RWPE1 (cell line): ENCODE data around the gene KCNJ15.

ENCODE experiments used
- CTCF ChIA-PET: fragments of 350-600 bp; sonication (Branson Sonifier 250); formaldehyde crosslinking; extraction: SDS; loops from one replicate; lab custom pipeline; 2021; lab: Yijun Ruan, JAX
- POLR2A ChIA-PET: fragments of 400-600 bp; formaldehyde crosslinking; extraction: SDS; loops from one replicate; lab custom pipeline; 2020; ENCODE audit warnings: antibody characterized with exemption; ENCODE audit not compliant: low non-redundant PET; lab: Yijun Ruan, JAX
- DNase-seq: peaks from one replicate; pipeline ENCODE4 v3.0.0; 2012; ENCODE audit warnings: low spot score
- H3K27ac ChIP-seq: fragments of 450-650 bp; 2 replicates; pipeline ENCODE4 v1.5.1; 2017
- CTCF ChIP-seq: fragments of 450-650 bp; conservative IDR thresholded peaks from 2 replicates; pipeline ENCODE4 v1.5.1; 2017; ENCODE audit warnings: low read depth, mild to moderate bottlenecking

Gene KCNJ15

GRCh38 chr21:38291874-38292273, 35.1 kb downstream of the KCNJ15 start:
- H3K27ac ChIP-seq, result peak overlapping the region; percentile 53; the same call in 1 of the 2 replicates
- CTCF ChIA-PET, result interaction anchor here (0.5 to 0.7 kb wide), 2 partner anchors 34 to 101 kb away, joined by 3 read pairs; no protein-coding TSS in a partner anchor
- TF ChIP-seq CTCF, result no peak
- DNase-seq, result no peak
- POLR2A ChIA-PET, result interaction anchor here (0.5 kb wide), 1 partner anchor 516 kb away, joined by 3 read pairs; no protein-coding TSS in a partner anchor

GRCh38 chr21:38293113-38293512, 36.3 kb downstream of the KCNJ15 start:
- peak overlapping the region; percentile 80 for H3K27ac ChIP-seq
- no peak for DNase-seq
- ChIA-PET POLR2A (no interaction called here), CTCF (interaction anchor here (0.5 kb wide), 1 partner anchor 16 kb away, joined by 5 read pairs; no protein-coding TSS in a partner anchor)
- TF ChIP-seq CTCF, result no peak

- ChIA-PET POLR2A (no interaction called here), CTCF (interaction anchor here (0.5 kb wide), 1 partner anchor 15 kb away, joined by 5 read pairs; no protein-coding TSS in a partner anchor)
- peak overlapping the region; percentile 80 for H3K27ac ChIP-seq
- DNase-seq, result no peak
- TF ChIP-seq CTCF, result no peak
Measured at GRCh38 chr21:38293765-38294164, 37.0 kb downstream of the KCNJ15 start.

- DNase-seq, result no peak
- no peak for TF ChIP-seq CTCF
- no peak overlapping the region for H3K27ac ChIP-seq
- POLR2A ChIA-PET, result no interaction called here
- CTCF ChIA-PET, result no interaction called here
Measured at GRCh38 chr21:38294609-38295008, 37.8 kb downstream of the KCNJ15 start.

- H3K27ac ChIP-seq, result peak overlapping the region; percentile 95
- TF ChIP-seq CTCF, result no peak
- DNase-seq, result no peak
- POLR2A ChIA-PET, result no interaction called here
- CTCF ChIA-PET, result interaction anchor here (0.5 kb wide), 1 partner anchor 120 kb away, joined by 3 read pairs; no protein-coding TSS in a partner anchor
Measured at GRCh38 chr21:38295997-38296764, 39.4 kb downstream of the KCNJ15 start.

- no peak for TF ChIP-seq CTCF
- ChIA-PET CTCF (no interaction called here), POLR2A (no interaction called here)
- peak overlapping the region; percentile 95 for H3K27ac ChIP-seq
- DNase-seq, result no peak
Measured at GRCh38 chr21:38297194-38297631, 40.4 kb downstream of the KCNJ15 start.
